ENCODE results near the gene BAHCC1. TPM values are rescaled to one million over a fixed set of nuclear protein-coding genes. Genes with fewer than 3 reads are reported as not detected.
"Not testable (repeated sequence)": the region's sequence is repeated elsewhere in the genome, so short reads cannot be mapped to it uniquely, and the experiment has no call there.

Gene BAHCC1
- total RNA-seq, 1 donor from 2014 or later, result 13.7 TPM

DNA sequence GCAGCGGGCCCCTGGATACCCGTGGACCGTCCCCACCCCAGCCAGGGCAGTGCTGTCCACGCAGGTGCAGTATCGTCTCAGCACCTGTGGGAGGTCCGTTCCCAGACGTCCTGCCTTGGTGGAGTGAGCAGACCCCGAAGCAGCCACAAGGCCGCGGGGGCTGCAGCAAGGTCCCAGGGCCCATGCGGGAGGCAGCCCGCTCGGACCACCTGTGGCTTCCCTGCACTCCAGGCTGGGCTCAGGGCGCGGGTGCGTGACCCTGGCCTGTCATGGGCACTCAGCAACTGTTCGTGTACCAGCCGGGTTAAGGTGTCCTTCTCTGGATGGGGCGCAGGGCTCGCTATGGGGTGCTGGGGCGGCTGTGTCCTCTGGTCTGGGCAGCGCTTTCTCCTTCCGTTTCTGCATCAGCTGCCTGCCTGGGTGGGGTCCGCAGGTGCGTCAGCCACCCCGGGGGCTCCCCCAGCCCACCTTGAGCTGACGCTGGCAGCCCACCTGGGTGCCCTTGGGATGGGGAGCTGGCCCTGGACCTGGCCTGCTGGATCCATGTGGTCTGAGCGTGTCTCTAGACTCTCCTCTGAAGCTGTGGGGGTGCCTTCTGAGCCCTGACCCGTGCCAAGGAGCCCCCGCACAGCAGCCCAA lies 18.4 kb downstream of the BAHCC1 start:
- no peak for DNase-seq

DNA sequence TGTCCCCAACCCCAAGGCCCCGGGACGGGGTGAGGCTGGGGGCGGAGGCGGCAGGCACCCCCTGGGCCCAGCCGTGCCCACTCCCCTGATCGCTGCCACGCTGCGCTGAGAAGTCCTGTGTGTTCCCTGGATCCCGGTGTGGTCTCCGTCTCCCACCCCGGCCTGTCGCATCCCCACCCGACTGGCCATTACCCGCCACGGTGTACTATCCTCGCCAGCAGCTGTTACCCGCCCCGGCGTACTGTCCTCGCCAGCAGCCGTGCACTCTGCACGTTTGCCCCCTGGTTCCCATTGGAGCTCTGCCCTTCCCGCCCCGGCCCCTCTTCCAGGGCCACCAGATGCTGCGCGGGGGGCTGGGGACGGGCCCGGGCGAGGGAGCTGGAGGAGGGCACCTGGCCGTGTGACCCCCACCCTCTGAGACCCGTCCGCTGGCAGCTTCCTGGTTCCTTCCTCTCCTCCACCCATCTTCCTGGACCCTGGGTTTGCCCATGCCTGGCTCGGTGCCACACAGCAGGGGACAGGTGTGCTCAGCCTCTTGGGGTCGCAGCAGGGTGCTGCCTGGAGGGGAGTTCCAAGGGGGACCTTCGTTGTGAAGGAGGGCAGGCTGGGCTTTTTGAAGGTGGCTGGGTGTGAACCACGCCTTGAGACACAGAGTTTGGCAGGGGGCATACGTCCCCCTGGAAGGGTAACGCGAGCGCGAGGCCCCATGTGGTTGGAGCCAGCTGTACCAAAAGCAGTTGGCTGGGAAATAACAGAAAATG lies 19.7 kb downstream of the BAHCC1 start:
- DNase-seq, result peak; percentile 72

DNA sequence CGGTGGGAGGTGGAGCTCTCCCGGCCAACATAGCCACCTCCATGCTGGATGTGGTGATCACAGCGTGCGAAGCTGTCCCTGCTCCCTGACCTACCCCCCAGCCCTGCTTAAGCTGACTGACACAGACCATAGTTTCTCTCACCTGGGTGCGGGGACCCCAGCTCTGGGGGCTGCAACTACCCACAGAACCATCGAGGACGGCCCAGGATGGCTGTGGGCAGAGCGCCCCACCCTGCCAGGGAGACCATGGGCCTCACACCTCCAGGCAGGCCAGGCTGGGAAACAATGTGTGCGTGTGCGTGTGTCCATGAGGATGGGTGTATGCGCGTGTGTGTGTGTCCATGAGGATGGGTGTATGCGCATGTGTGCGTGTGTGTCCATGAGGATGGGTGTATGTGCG lies 20.4 kb downstream of the BAHCC1 start:
- no peak for DNase-seq

DNA sequence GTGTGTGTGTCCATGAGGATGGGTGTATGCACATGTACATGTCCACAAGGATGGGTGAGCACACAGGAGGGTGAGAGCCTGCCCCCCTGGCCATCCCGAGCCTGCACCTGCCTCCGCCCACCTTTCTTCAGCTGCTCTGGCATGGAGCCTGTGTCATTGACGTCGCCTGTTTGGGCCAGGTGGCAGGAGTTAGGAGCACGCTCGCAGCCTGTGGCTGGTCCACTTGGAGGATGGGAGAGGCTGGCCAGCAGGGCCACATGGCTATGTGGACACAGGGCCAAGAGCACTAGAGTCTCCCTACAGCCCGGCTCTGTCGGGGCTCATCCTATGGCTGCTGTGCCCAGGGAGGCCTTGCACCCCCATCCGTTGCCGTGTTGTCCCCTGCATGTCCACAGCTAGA lies 21.4 kb downstream of the BAHCC1 start:
- DNase-seq, result peak; percentile 57

DNA sequence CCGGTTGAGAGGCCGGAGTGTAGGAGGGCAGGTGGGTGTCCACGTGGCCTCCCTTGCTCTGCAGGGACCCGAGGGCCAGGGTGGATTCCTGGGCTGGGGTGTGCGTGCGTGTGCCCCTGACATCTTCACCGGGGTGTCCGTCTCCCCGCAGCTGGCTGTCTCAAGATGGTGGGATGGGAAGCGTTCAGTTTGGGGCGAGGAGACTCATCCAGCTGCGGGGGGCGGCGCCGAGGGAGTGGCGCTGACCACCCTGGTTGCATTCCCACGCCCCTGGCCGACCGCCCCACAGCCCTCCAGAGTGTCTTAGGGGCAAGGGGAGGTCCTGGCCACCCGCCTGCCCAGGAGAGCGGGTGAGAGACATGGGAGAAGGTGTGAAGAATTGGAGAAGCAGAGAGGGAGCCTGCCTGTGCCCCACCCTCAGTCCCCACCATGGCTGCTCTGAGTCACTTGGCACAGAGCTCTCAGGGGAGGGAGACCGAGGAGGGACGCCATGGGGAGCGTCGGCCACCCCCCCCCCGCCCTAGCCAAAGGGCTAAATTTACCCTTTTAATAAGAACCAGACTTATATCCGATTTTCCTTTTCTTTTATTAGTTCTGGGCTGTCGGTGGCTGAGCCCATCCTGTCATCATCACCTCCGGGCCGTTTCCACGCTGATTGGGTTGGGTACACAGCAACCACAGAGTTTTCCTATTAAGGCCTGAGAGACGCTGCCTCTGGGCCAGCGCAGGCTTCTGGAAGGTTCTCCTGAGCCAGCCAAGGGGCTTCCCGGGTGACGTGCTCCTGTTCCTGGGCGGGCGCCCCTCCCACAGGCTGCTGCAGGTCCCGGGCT lies 22.0 kb downstream of the BAHCC1 start:
- DNase-seq, result peak; percentile 73

DNA sequence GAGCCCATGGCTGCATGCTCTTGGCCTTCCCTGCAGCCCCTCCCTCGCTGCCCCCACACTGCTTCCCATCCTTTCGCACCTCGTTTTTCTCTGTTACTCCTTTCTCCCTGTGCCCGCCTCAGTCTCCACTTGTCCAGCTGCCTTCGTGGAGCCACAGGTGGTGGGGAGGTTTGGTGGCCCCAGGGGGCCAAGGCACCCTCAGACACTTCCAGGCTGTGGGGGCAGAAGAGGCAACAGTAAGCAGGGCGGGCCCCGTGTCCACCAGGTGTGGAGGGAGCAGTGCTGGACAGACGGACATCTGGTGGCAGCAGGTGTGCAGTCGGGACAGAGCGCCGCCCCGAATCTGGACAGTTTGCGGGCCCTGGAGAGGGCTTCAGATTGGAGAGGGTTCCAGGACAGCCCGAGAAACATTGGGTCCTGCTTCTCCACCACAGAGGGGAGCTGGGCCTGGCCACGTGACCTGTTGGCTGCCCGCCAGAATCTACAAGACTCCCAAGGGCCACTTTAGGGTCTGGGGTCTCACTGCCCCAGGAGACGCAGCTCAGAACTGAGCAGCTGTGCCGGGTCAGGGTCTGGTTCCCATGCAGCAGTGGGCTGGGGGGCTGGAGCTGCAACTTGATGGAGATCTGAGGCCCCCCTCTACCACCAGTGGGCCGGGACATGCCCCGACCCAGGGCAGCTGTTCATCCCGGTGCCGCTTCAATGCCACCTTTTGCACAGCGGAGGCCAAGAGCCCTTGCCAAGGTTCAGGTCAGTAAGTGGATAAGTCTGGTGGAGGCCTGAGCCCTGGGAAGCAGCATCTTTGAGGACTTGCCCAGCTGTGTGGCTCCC lies 22.8 kb downstream of the BAHCC1 start:
- peak; percentile 19 for DNase-seq

GRCh38 chr17:81418710-81419318 lies 23.6 kb downstream of the BAHCC1 start:
- DNase-seq, result peak; percentile 25

DNA sequence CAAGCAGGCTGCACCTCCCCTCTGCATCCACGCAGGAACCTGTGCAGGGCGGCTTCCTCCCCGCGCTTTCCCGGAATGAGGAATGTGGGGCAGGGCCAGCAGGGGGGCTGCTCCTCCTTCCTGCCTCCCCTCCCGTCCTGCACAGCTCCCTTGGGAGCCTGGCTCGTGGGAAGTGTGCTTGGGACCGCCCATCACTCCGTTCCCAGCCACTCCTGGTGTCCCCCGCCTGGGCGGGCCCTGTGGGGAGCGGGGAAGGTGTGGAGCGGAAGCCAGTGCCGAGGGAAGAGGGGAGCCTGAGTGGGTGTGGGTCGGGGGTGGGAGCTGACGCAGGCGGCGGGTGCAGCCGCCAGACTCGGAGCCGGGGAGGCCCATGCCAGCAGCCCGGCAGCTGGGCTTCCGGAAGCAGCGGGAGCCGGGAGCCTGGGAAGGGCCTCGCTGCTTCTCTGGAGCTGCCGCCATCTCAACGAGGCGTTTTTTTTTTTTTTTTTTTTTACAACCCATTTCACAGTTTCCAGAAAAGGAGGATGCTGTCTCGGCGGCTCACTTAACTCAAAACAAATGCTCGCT lies 24.1 kb downstream of the BAHCC1 start:
- peak; percentile 92 for DNase-seq

GRCh38 chr17:81419886-81420768 lies 24.9 kb downstream of the BAHCC1 start:
- peak; percentile 80 for DNase-seq

- DNase-seq, result peak; percentile 52
Observed at GRCh38 chr17:81420769-81421462, 25.7 kb downstream of the BAHCC1 start.

DNA sequence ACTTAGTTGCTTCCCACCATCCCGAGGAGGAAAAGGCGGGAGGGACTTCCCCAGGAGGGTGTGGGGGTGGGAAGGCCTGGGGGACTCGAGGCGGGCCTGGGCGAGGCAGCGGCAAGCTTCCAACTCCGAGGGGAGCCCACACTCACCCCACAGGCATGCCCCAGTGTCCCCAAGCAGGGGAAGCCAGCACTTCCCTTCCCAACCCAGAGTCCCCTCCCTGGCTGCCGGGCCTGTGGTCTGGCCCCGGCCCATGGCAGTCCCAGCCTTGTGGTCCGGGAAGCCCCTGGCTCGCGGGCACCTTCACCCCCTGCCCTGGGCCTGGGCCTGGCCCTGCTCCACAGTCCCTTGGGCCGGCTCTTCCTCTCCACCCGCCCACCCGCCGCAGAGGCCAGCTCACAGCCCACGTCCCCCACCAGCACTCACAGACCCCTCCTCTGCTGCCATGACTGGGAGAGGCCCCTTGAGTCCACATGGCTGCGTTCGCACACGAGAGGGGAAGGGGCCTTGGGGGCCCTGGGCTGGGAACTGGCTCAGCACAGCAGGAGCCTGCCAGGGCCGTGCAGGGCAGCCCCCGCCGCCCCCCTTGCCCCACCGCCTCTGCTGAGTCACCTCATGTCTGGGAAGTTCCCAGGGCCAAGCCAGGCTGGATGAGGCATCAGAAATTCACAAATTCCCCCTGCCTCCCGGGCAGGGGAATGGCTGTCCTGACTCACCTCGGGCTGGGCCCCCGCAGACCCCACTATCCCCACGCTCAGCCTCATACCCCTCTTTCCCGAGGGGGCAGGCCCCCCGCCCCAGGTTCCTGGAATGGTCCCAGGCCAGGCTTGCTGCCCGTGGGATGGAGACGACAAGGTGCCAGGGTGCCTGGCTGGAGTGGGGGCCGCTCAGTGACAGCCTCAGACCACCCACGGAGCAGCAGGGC lies 27.8 kb downstream of the BAHCC1 start:
- peak; percentile 79 for DNase-seq

DNA sequence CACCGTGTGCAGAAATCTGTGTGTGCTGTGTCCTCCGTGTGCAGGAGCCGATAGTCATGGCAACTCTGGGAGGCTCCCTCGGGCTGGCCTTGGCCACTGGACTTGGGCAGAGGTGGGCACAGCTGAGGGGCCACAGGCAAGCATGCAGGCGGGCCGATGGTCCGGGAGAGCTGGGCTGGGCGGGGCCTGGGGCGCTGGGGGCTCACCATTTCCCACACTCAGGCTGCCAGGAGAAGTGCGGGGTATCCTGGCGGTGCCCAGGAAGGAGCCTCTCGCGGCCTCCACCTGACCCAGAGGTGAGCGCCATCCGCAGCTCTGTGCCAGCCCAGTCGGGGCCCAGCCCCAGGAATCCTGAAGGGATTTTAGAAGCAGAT lies 28.4 kb downstream of the BAHCC1 start:
- no peak for DNase-seq

- DNase-seq, result no peak
Observed at GRCh38 chr17:81424151-81425017, 29.1 kb downstream of the BAHCC1 start.

DNA sequence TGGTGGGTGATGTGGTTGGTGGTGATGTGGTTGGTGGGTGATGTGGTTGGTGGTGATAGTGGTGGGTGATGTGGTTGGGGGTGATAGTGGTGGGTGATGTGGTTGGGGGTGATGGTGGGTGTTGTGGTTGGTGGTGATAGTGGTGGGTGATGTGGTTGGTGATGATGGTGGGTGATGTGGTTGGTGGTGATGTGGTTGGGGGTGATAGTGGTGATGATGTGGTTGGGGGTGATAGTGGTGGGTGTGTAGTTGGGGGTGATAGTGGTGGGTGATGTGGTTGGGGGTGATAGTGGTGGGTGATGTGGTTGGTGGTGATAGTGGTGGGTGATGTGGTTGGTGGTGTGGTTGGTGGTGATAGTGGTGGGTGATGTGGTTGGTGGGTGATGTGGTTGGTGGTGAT lies 29.8 kb downstream of the BAHCC1 start:
- DNase-seq, result not testable (repeated sequence)

- not testable (repeated sequence) for DNase-seq
Observed at GRCh38 chr17:81425716-81426392, 30.6 kb downstream of the BAHCC1 start.

GRCh38 chr17:81426393-81427172 lies 31.3 kb downstream of the BAHCC1 start:
- DNase-seq, result no peak

All from tongue (tissue), 2 donors.